ENCODE results near the gene R3HDM4.
"Not testable (repeated sequence)": the region's sequence is repeated elsewhere in the genome, so short reads cannot be mapped to it uniquely, and the experiment has no call there.

DNA sequence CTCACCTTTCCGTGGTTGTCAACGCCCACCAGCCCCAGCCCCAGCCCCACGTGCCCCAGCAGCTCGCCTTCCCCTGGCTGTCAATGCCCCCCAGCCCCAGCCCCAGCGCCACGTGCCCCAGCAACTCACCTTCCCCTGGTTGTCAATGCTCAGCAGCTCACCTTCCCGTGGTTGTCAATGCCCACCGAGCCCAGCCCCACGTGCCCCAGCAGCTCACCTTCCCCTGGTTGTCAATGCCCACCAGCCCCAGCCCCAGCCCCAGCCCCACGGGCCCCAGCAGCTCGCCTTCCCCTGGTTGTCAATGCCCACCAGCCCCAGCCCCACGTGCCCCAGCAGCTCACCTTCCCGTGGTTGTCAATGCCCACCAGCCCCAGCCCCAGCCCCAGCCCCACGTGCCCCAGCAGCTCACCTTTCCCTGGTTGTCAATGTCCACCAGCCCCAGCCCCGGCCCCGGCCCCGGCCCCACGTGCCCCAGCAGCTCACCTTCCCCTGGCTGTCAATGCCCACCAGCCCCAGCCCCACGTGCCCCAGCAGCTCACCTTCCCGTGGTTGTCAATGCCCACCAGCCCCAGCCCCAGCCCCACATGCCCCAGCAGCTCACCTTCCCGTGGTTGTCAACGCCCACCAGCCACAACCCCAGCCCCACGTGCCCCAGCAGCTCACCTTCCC, 34.9 kb downstream of the R3HDM4 start:
- TF ChIP-seq, protein P1, sequence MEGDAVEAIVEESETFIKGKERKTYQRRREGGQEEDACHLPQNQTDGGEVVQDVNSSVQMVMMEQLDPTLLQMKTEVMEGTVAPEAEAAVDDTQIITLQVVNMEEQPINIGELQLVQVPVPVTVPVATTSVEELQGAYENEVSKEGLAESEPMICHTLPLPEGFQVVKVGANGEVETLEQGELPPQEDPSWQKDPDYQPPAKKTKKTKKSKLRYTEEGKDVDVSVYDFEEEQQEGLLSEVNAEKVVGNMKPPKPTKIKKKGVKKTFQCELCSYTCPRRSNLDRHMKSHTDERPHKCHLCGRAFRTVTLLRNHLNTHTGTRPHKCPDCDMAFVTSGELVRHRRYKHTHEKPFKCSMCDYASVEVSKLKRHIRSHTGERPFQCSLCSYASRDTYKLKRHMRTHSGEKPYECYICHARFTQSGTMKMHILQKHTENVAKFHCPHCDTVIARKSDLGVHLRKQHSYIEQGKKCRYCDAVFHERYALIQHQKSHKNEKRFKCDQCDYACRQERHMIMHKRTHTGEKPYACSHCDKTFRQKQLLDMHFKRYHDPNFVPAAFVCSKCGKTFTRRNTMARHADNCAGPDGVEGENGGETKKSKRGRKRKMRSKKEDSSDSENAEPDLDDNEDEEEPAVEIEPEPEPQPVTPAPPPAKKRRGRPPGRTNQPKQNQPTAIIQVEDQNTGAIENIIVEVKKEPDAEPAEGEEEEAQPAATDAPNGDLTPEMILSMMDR (conservative IDR thresholded peaks at IDR 0.05; ENCODE audit: low read length) = not testable (repeated sequence)
- not testable (repeated sequence) for TF ChIP-seq EZH2phosphoT487 (IDR thresholded peaks at IDR 0.05; ENCODE audit: borderline replicate concordance)

Data from Loucy (cell line).